Stimulated activated CD4-positive, alpha-beta T cell treated with anti-CD3 and anti-CD28 coated beads, Interleukin-15, amount 100 ng/mL, for 48 hours (primary cell): ENCODE results near the gene SELENON.
A peak's percentile ranks its signal among the peaks of the same experiment; 100 is the strongest.

ENCODE experiments used
- DNase-seq, 2 donors: peaks; one replicate each; pipeline ENCODE4 v3.0.0-alpha.2; 2020; ENCODE audit warnings: low read depth in 2 of 2

Gene SELENON

DNA sequence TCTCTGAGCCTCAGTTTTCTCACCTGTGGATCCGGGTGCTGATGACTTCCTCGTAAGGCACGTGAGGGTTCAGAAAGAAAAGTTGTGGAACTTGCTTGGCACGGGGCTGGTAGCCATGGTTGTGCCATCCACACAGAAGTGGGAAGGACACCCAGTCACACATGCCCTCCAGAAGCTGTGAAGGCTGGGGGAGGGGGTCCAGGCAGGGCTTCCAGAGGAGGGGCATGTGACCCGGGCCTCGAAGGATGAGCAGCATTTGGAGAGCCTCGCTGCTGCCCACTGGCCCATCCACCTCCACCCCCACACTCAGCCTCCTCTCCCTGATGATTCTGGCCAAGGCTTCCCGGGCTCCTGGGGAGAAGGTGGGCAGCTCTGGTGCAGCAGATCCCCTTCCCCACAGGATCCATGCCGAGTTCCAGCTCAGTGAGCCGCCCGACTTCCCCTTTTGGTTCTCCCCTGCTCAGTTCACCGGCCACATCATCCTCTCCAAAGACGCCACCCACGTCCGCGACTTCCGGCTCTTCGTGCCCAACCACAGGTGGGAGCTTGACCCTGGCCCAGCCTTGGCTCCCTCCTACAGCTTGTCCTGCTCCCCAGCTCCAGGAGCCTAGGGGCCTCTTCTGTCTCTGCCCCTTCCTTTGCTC lies 9.4 kb downstream of the SELENON start:
- no peak for DNase-seq

- no peak for DNase-seq
These were observed 9.9 kb downstream of the SELENON start for GRCh38 chr1:25809929-25810328.

- peak in 1 of 2 donors; percentile 76 for DNase-seq
These were observed 10.6 kb downstream of the SELENON start for GRCh38 chr1:25810341-25811299.

- DNase-seq = no peak
These were observed 11.5 kb downstream of the SELENON start for GRCh38 chr1:25811384-25812082.

DNA sequence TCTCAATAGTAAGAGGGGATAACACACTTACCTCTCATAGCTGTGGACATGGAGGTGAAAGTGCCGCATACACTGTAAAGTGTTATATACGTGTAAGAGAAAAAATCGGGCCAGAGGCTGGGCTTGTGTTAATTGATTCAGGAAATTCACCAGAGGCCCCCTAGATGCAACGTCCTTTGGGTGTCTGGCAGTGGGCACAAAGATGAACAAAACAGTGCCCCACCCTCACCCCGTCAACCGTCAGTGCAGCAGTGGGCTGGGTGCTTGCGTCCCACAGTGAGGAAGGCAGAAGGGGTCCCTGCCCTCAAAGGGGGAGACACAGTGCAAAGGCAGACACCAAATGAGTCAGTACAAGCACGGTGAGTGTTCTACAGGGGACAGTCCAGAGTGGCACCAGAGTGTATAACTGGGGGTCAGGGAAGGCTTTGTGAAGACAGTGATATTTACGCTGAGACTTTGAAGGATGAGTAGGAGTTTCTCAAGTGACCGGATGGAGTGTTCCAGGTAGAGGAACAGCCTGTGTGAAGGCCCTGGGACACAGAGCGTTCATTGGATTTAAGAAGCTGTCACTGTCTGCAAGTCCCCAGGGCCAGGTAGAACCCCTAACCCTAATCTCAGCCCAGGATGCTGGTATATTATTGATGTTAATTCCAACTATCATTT lies 13.2 kb downstream of the SELENON start:
- DNase-seq = no peak

DNA sequence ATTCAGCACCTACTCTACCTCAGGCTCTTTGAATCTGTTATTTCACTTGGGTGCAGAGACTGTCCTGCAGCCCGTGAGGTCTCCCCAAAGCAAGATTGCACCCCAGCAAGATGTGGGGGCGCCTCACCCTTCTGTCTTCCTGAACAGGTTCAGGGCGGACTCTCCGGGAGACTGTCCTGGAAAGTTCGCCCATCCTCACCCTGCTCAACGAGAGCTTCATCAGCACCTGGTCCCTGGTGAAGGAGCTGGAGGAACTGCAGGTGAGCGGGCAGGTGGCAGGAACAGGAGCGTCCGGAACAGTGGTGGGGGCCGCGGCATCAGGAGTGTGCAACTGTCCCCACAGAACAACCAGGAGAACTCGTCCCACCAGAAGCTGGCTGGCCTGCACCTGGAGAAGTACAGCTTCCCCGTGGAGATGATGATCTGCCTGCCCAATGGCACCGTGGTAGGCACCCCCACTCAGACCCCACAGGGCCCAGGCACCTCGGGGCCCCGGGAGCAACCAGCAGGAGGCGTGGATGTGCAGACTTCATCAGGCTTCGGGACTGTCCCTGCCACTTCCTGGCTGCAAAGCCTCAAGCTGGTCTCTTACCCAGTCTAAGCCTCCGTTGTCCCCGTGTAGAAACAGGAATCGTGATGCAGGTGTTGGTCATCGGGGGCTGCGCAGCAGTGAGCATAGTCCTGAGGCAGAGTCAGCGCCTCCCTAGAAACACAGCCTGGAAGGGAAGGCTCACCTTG lies 13.9 kb downstream of the SELENON start:
- DNase-seq = no peak

DNA sequence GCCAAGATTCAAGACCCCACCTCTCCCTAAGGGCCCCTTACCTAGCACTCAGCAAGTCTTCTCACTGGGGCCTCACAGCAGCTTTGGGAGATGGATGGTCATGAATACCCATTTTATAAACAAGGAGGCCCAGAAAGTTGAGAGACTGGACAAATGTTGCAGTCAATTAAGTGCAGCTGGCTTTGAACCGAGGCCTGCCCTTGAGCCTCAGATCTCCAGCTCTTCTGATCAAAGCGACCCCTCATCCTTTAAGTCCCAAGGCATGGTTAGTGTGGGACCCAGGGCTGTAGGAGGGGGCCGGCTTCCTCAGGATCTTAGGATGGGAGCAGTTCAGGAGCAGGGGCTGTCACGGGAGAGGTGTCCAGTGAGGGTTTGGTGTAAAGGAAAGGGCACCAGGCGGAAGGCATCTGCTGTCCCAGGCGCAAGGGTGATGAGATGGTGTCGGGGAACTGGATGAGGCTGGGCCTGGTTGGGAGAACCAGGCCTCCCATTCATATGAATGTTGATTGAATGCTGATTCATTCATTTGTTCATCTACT lies 14.6 kb downstream of the SELENON start:
- no peak for DNase-seq

- DNase-seq = no peak
These were observed 15.5 kb downstream of the SELENON start for GRCh38 chr1:25815208-25816111.

- no peak for DNase-seq
These were observed 16.2 kb downstream of the SELENON start for GRCh38 chr1:25816112-25816718.

- DNase-seq = no peak
These were observed 18.0 kb downstream of the SELENON start for GRCh38 chr1:25817840-25818501.

- DNase-seq = no peak
These were observed 18.6 kb downstream of the SELENON start for GRCh38 chr1:25818569-25818968.

DNA sequence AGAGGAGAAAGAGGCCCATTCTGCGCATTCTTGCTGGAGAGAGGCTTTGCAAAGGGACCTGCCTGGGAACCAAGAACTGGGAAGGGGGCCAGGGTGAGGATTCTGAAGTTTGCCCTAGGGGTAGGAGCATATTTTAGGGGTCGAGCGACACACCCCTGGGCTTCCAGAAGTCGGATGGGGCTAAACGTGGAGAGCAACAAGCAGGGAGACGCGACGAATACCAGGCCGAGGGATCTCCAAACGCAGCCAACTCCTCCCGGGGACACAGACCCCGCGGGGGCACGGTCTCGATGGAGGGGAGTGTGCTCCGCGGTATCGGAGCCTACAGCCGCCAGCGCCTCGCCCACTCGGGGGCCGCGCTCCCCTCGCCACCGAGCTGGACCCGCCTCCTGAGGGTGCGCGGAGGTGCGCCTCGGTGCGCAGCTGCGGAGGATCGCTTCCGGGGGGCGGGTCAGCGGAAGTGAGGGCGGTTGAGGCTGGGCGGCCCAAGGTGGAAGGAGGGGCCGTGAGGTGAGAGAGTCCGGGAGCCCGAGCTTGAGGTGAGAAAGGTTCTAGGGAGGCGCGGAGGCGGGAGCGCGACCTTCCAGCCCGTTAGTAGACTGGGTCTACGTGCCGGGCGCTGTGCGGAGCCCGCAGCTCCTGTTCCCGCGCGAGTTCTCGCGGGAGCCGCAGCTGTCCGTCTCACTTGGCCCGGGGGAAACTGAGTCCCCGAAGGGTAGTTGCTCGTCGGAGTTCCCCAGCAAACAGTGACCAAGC lies 19.7 kb downstream of the SELENON start, which contains the start of gene MTFR1L:
TSS of gene MTFR1L (plus strand) at position 464 of the 756 bp plus-strand sequence. CDS start 3,151 bp downstream, outside the sequence.
- peak; percentile 89 to 94 for DNase-seq

DNA sequence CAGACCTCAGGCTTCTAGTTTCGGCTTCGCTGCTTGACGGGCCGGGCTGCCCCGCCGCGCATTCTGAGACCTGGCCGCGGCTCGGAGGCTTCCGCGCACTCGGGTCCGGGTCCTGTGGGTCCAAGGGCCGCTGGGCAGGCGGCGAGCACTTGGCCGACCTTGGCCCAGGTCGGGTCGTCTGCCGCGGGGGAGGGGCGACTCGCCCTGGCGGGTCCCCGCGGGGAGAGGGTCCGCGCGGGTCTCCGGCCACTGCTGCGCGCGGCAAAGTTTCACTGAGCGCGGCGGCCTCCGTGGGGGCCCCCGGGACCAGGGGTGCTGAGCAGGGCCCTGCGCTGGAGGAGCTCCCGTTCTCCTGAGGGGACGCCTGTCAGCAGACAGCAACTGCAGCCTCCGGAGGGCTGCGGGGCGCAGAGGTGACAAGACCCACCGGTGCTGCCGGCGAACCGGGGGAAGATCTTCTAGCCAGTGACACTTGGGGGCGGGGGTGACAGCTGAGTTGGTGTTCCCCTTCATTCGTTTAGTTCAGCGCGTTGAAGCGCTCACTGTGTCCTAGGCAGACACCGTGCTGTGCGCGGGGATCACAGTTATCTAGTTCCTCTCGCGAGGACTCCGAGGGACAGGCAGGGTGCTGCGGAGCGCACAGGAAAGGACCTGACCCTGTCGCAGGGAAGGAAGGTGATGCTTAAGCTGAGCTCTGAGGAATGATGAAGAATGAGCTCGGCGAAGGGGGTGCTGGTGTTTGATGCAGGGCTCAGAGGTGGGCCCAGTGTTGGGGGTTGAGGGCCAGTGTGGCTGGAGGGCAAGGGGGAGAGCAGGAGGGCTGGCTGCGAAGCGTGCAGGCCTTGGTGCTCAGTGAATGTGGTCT lies 20.5 kb downstream of the SELENON start:
- DNase-seq = peak; percentile 60 to 68

- no peak for DNase-seq
These were observed 21.1 kb downstream of the SELENON start for GRCh38 chr1:25821112-25821476.

DNA sequence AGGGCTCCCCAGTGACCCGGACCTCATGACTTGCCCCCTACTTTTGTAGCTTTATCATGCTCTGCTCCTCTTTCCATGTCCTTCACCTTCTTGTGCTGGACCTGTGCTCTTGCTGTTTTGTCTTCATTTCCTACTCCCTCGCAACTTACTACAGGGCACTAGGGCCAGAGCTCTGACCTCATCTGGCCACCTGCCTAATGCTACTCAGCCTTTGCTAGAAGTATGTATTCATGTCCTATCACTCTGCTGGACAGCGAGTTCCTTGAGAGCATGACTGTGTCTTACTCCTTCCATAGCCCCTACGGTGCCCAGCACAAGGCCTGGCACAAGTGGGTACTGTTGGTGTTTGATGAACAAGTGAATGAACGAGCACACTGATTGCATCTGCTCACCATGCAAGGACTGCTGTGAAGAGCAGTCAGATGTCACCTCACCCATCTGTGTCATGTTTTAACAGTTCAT lies 21.7 kb downstream of the SELENON start:
- DNase-seq = no peak

DNA sequence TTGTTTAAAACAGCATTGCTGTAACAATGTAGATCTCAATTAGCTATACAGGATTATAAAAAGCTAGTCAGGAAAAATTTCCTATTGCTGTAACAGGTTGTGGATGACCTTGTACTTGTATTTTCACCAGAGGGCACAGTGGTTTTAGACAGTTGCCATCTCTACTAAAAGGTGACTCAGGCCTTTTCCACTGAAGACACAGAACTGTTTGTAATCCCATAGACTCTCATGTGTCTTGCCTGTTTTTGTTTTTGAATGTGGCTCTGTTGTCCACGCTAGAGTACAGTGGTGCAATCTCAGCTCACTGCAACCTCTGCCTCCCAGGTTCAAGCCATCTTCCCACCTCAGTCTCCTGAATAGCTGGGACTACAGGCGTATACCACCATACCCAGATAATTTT lies 25.6 kb downstream of the SELENON start:
- no peak for DNase-seq

DNA sequence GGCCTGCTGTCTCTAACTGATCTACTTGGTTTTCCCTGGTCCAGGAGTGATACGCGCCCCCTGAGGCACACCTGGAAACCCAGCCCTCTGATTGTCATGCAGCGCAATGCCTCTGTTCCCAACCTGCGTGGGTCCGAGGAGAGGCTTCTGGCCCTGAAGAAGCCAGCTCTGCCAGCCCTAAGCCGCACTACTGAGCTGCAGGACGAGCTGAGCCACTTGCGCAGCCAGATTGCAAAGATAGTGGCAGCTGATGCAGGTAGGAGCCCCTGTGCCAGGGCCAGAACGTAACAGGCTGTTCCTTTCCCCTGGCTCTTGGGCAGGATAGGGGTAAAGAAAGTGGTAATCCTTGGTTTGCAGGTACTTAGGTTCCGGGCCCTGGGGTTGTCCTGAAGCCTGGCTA lies 26.6 kb downstream of the SELENON start:
- no peak for DNase-seq
